Measurements from ENCODE around the gene BMI1. TPM values are rescaled to one million over a fixed set of nuclear protein-coding genes. Genes with fewer than 3 reads are reported as not detected.

The BMI1 gene
- polyA plus RNA-seq, 1 donor (not counting 4 experiments of a cell fraction or from before 2014, with no cell fraction given): 33.1 TPM

- H3K9me1 ChIP-seq (ENCODE audit: control insufficient read depth, extremely low read depth, insufficient read depth, low read length): no peaks in the 10 kb centered on the region
- no peaks in the 10 kb centered on the region for H3K79me2 ChIP-seq (ENCODE audit: control insufficient read depth, insufficient read depth, low read length)
- H3K4me2 ChIP-seq (ENCODE audit: control insufficient read depth, extremely low read depth, insufficient read depth, low read depth, low read length): peak overlapping the region; percentile 93
- H3K9ac ChIP-seq (ENCODE audit: control insufficient read depth, extremely low read depth, insufficient read depth, low read length): peak overlapping the region; percentile 81
- H3K9me3 ChIP-seq (ENCODE audit: control insufficient read depth, low read depth, low read length): no peaks in the 10 kb centered on the region
- peaks cover 5% of the 10 kb centered on the region for H3K4me1 ChIP-seq (ENCODE audit: control insufficient read depth, extremely low read depth, insufficient read depth, low read length)
- dilution Hi-C loops (cut with MboI; ENCODE audit: extremely low pct_ligation_motif_present, low sequenced_read_pairs): no loop called here
- no peak for FAIRE-seq
- no peaks in the 10 kb centered on the region for H3K36me3 ChIP-seq (ENCODE audit: control insufficient read depth in 2 of 2, extremely low read depth in 1 of 2, insufficient read depth in 2 of 2, low read length in 2 of 2)
- peak overlapping the region; percentile 82 for H2AFZ ChIP-seq (ENCODE audit: control insufficient read depth, low read length)
- H3K27me3 ChIP-seq (ENCODE audit: control insufficient read depth, extremely low read depth, insufficient read depth, low read length): peaks cover 77% of the 10 kb centered on the region
- H3K27ac ChIP-seq (ENCODE audit: control insufficient read depth, insufficient read depth, low read length): peak overlapping the region; percentile 44
- H4K20me1 ChIP-seq (ENCODE audit: control insufficient read depth, extremely low read depth, insufficient read depth, low read length): no peaks in the 10 kb centered on the region
- peak overlapping the region; percentile 63 to 78 (median 78) for H3K4me3 ChIP-seq (ENCODE audit: control insufficient read depth in 2 of 3, extremely low read depth in 1 of 3, insufficient read depth in 2 of 3, low read depth in 1 of 3, low read length in 3 of 3)
- no peak for DNase-seq (ENCODE audit: low read depth, low spot score)
- TF ChIP-seq EZH2 (IDR thresholded peaks at IDR 0.05; ENCODE audit: low read length): no peak
- TF ChIP-seq, protein P1, sequence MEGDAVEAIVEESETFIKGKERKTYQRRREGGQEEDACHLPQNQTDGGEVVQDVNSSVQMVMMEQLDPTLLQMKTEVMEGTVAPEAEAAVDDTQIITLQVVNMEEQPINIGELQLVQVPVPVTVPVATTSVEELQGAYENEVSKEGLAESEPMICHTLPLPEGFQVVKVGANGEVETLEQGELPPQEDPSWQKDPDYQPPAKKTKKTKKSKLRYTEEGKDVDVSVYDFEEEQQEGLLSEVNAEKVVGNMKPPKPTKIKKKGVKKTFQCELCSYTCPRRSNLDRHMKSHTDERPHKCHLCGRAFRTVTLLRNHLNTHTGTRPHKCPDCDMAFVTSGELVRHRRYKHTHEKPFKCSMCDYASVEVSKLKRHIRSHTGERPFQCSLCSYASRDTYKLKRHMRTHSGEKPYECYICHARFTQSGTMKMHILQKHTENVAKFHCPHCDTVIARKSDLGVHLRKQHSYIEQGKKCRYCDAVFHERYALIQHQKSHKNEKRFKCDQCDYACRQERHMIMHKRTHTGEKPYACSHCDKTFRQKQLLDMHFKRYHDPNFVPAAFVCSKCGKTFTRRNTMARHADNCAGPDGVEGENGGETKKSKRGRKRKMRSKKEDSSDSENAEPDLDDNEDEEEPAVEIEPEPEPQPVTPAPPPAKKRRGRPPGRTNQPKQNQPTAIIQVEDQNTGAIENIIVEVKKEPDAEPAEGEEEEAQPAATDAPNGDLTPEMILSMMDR (optimal IDR thresholded peaks at IDR 0.05 in 1 of 3, IDR thresholded peaks at IDR 0.05 in 1 of 3, conservative IDR thresholded peaks at IDR 0.05 in 1 of 3; ENCODE audit: extremely low read depth in 1 of 3, insufficient read depth in 2 of 3, low read length in 3 of 3): no peak
These were observed 19.7 kb downstream of the BMI1 start for GRCh38 chr10:22340329-22341189.

GRCh38 chr10:22341190-22341925, 20.5 kb downstream of the BMI1 start:
- no peaks in the 10 kb centered on the region for H3K36me3 ChIP-seq (ENCODE audit: control insufficient read depth in 2 of 2, extremely low read depth in 1 of 2, insufficient read depth in 2 of 2, low read length in 2 of 2)
- H4K20me1 ChIP-seq (ENCODE audit: control insufficient read depth, extremely low read depth, insufficient read depth, low read length): no peaks in the 10 kb centered on the region
- H3K4me3 ChIP-seq (ENCODE audit: control insufficient read depth in 2 of 3, extremely low read depth in 1 of 3, insufficient read depth in 2 of 3, low read depth in 1 of 3, low read length in 3 of 3): peak overlapping the region; percentile 63 to 78 (median 78)
- DNase-seq (ENCODE audit: low read depth, low spot score): no peak
- H3K79me2 ChIP-seq (ENCODE audit: control insufficient read depth, insufficient read depth, low read length): no peaks in the 10 kb centered on the region
- peak overlapping the region; percentile 81 for H3K9ac ChIP-seq (ENCODE audit: control insufficient read depth, extremely low read depth, insufficient read depth, low read length)
- FAIRE-seq: no peak
- peak overlapping the region; percentile 93 for H3K4me2 ChIP-seq (ENCODE audit: control insufficient read depth, extremely low read depth, insufficient read depth, low read depth, low read length)
- no peak overlapping the region for H3K27ac ChIP-seq (ENCODE audit: control insufficient read depth, insufficient read depth, low read length)
- H3K4me1 ChIP-seq (ENCODE audit: control insufficient read depth, extremely low read depth, insufficient read depth, low read length): peaks cover 3% of the 10 kb centered on the region
- TF ChIP-seq, protein P1 (optimal IDR thresholded peaks at IDR 0.05 in 1 of 3, IDR thresholded peaks at IDR 0.05 in 1 of 3, conservative IDR thresholded peaks at IDR 0.05 in 1 of 3; ENCODE audit: extremely low read depth in 1 of 3, insufficient read depth in 2 of 3, low read length in 3 of 3): no peak
- TF ChIP-seq EZH2 (IDR thresholded peaks at IDR 0.05; ENCODE audit: low read length): peak; percentile 77
- dilution Hi-C loops (cut with MboI; ENCODE audit: extremely low pct_ligation_motif_present, low sequenced_read_pairs): no loop called here
- H2AFZ ChIP-seq (ENCODE audit: control insufficient read depth, low read length): peak overlapping the region; percentile 75
- peaks cover 77% of the 10 kb centered on the region for H3K27me3 ChIP-seq (ENCODE audit: control insufficient read depth, extremely low read depth, insufficient read depth, low read length)
- no peaks in the 10 kb centered on the region for H3K9me1 ChIP-seq (ENCODE audit: control insufficient read depth, extremely low read depth, insufficient read depth, low read length)
- H3K9me3 ChIP-seq (ENCODE audit: control insufficient read depth, low read depth, low read length): peaks cover 2% of the 10 kb centered on the region
